GM20431 (cell line): Measurements from ENCODE around the gene TTC39B.
"Not testable (repeated sequence)": the region's sequence is repeated elsewhere in the genome, so short reads cannot be mapped to it uniquely, and the experiment has no call there.

Source experiments
- in situ Hi-C: fragments of 300-500 bp; cut with MseI, MboI; formaldehyde crosslinking; loops from one replicate; pipeline ENCODE4 v1.15.0; 2020; ENCODE audit warnings: low sequenced_read_pairs; ENCODE audit not compliant: unreplicated experiment

TTC39B gene

GRCh38 chr9:15232706-15233280 is 74.2 kb downstream of the TTC39B start:
- in situ Hi-C loops: not testable (repeated sequence)

DNA sequence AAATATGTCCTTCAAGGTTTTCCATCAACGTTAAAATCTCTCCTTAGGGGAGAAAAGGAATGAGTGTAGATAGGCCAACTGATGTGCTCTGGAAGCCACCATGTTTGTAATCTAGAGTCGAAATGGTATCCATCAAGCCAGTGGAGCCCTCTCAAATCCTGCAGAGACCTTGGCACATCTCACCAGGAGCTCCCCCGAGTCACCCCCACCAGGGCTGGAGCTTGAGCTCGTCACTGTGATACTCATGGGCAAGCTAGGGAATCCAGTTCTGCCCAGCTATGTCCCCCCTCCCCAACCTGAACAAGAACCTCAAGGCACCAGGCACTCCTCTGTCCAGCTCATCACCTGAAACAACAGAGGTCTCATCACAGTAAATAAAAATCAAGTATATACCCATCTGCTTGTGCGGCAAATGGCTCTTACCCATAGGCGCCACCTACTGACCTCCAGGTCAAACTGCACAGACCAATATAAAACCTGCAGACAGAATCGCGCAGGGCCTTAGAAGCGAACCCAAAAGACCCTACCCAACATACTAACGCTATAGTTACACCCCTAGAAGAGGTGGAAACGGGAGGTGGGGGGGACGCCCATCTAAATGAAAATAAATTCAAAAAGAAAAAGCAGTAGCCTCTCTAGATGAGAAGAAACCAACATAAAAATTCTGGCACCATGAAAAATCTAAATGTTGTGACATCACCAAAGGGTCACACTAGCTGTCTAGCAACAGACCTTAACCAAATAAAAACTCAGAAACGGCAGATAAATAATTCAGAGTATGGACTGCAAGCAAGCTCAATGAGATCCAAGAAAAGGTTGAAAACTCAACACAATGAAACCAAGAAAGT is 75.0 kb downstream of the TTC39B start:
- in situ Hi-C loops: no loop called here

- in situ Hi-C loops: no loop called here
These were observed 77.6 kb downstream of the TTC39B start for GRCh38 chr9:15229409-15229808.

- in situ Hi-C loops: no loop called here
These were observed 79.5 kb downstream of the TTC39B start for GRCh38 chr9:15227491-15227890.

DNA sequence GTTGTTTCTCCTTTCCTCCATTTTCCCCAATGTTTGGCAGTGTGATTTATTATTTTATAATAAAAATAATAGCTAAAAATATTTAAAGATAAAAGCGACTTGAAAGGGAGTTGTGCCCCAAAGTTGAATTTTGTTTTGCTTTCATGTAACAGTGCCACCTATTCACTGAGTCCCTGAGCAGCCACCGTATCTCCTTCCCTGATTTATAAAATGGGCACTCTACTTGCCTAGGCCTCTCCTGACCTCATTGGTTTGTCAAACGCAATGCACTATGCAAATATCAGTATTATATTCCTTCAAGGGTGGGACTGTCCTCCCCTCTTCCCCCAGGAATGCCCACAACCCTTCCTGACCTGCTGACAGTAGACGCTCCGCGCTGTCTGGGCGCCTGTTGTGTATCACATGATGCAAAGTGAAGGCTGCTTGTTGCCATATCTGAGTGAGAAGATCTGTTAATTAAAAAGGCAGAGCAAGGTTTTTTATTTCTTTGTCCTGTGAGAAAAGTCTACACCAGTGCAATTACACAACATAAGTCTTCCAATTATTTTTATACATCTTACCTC is 81.4 kb downstream of the TTC39B start:
- in situ Hi-C loops: no loop called here

DNA sequence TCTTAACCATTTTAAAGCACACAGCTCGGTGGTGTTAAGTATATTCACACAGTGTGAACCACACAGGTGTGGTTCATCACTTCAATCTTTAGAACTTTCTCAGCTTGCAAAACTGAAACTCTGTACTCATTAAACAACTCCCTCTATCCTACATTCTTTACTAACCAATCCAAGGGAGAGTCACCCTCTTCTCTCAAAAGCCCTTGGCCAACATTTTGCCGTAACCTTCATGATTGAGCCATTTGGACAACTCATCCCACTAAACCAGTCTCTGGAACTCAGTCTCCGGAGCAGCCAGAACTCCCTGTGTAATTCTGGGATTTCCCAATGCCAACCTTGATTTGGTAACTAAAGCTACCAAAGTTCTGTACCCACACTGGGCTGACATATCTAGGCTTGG is 84.7 kb downstream of the TTC39B start:
- in situ Hi-C loops: no loop called here

- in situ Hi-C loops: no loop called here
These were observed 85.3 kb downstream of the TTC39B start for GRCh38 chr9:15221746-15222145.

- in situ Hi-C loops: no loop called here
These were observed 86.2 kb downstream of the TTC39B start for GRCh38 chr9:15220658-15221318.

- in situ Hi-C loops: no loop called here
These were observed 87.5 kb downstream of the TTC39B start for GRCh38 chr9:15219546-15219945.

DNA sequence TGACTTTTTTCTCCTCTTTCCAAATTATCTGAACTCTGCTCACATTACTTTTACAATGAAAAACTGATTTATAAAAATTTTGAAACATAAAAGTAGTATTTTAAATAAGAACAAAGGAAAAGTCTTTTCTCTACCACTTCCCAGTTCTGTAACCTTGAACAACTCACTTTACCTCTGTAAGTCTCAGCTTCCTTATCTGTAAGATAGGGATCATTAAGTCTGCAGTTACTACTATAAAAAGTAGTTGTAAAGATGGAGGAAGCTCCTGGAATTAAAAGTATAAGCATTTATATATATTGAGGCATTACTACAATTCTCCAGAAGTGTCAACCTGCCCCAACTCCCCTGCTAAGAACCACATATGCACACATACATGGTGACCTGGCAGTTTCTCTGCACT is 88.0 kb downstream of the TTC39B start:
- in situ Hi-C loops: no loop called here

DNA sequence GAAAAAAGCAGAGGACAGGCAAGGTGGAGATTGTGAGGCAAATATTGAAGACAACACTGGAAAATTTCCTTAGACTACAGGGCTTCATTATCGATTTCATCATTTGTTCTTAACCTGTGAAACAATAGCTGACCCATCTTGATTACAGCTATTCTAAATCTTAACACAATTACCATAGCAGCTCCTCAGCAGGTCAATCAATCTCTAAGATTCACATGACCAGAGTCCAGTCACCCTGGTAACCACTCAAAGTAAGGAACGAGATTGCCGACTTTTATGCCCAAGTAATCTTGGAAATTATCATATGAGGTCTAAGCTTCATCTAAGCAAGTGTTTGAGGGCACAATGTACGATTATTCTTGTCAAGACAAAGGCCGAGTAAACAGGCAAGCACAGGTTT is 93.8 kb downstream of the TTC39B start:
- in situ Hi-C loops: no loop called here

GRCh38 chr9:15211815-15212495 is 95.1 kb downstream of the TTC39B start:
- in situ Hi-C loops: no loop called here

DNA sequence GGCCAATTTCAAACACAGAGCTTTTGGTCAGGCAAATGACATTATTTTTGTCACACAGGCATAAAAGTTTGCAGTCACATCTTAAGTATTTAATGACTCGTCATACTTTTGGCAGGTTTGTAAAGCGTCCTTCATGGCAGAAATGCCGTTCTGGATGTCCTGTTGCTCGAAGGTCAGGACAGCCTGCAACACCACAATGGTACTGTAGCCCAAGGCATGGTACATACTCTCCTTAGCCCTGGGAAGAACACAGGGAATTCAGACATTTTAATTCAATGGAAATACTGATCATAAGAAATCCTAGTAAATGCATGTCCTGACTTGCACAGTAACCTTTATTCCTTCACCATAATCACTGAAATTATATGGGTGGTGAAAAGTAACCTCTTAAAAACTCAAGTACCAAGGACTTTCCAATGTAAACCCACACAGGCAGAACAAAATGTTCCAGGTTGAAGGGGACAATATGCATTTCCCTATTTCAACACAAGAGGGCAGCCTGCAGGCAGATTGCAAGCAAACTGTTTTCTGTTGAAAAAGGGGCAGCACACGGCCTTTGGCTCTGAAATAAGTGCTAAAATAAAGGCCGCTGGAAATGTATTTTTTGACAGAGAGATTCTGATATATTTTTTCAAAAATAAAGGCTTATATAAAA is 95.7 kb downstream of the TTC39B start:
- in situ Hi-C loops: no loop called here

DNA sequence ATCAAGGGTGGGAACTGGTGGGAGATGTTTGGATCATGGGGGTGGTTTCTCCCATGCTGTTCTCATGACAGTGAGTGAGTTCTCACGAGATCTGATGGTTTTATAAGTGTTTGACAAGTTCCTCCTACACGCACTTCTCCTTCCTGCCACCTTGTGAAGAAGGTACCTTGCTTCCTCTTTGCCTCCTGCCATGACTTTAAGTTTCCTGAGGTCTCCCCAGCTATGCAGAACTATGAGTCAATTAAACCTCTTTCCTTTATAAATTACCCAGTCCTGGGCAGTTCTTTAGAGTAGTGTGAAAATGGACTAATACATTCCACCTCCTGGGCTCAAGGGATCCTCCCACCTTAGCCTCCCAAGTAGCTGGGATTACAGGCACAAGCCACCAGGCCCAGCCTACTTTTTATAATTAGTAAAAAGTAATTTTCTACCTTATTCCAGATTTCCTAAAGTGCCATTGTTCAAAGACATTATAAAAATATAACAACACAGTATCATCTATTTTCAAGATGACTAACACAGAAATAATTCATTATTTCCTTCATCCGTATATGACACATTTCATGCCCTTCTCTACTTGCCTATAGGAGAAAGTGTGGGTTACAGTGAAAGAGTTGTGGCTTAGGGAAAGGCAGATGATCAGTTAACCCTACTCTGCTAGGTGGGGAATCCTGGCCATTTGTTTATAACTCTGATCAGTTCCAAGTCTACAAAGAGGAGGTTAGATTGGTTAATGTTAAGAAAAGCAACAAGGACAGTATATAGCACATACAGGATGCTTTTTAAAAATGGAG is 99.9 kb downstream of the TTC39B start:
- in situ Hi-C loops: no loop called here

DNA sequence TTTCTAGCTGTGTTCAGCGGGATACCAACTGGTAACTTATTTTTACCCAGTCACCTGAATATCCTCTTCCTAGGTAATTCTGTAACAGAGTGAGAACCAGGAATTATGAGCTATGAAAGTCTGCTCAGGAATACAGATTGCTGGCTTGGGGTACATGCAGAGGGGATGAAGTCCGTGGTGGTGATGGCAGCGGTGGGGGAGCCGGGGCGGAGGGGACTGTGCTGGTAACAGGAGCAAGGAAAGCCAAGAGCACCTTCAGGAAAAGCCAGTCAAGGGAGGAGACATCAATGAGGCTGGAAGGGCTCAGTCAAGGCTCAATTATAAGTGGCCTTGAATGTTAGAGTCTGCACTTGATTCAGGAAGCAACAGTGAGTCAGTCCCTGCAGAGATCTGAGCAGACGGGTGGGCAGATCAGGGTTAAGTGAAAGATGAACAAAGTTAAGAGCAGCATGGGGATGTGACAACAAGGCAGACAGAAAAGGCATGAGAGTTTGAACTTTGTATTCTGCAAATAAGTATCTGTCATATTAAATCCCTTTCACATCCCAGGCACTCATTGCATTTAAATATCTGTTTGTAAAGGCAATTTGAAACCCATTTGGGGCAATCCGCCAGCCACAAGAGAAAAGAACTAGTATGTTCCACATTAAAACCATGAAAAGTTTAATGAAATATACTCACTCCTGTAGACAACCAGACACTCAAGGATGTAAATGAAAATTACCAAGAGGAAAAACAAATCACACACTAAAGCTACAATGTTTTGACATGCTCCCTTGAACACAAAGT is 101.2 kb downstream of the TTC39B start:
- in situ Hi-C loops: no loop called here

DNA sequence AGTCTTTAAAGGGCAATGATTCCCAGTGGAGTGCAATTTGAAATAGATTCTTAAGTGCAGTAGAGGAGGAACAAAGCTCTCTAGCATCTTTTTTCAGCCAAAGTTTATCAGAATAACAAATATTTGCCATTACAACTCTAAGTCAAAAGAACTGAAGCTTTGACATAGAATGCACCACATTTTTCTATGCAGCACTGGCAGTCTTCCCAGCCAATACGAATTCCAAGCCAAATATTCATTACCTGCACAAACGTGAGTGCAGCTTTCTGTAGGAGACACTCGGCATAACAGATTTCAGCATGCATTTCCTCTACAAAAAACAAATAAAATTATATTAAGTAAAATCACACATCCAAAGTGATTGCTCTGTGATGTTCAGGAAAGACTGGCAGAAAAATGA is 103.4 kb downstream of the TTC39B start:
- in situ Hi-C loops: no loop called here

- in situ Hi-C loops: no loop called here
These were observed 106.9 kb downstream of the TTC39B start for GRCh38 chr9:15200111-15200510.

- in situ Hi-C loops: no loop called here
These were observed 114.2 kb downstream of the TTC39B start for GRCh38 chr9:15192856-15193255.
